GM18499 (cell line): ENCODE measurements around the gene ENTPD7.
"Not testable (repeated sequence)": the region's sequence is repeated elsewhere in the genome, so short reads cannot be mapped to it uniquely, and the experiment has no call there.

Source experiments
- ATAC-seq: cut with Tn5 transposase; IDR thresholded peaks from one replicate; pipeline ENCODE4 v1.9.1; 2021; ENCODE audit warnings: moderate number of reproducible peaks; ENCODE audit not compliant: insufficient read depth, unreplicated experiment

The ENTPD7 gene

GRCh38 chr10:99659031-99659867, at the start of gene ENTPD7:
Gene ENTPD7, plus strand, starts transcription at chr10:99659509. Its CDS starts 448 bp downstream, at chr10:99659957.
- peak; percentile 94 for ATAC-seq

GRCh38 chr10:99610221-99610620, 49.1 kb upstream of the ENTPD7 start:
- no peak for ATAC-seq

GRCh38 chr10:99611326-99611725, 48.0 kb upstream of the ENTPD7 start:
- no peak for ATAC-seq

- ATAC-seq = no peak
Observed at GRCh38 chr10:99612167-99612831, 47.0 kb upstream of the ENTPD7 start.

- no peak for ATAC-seq
Observed at GRCh38 chr10:99615426-99615825, 43.9 kb upstream of the ENTPD7 start.

GRCh38 chr10:99617696-99618095, 41.6 kb upstream of the ENTPD7 start:
- ATAC-seq = no peak

- ATAC-seq = no peak
Observed at GRCh38 chr10:99619090-99619800, 40.1 kb upstream of the ENTPD7 start.

- ATAC-seq = no peak
Observed at GRCh38 chr10:99619851-99620710, 39.2 kb upstream of the ENTPD7 start, which contains the start of gene SLC25A28. Gene SLC25A28, minus strand, starts transcription at chr10:99620439. Its CDS starts 104 bp downstream, at chr10:99620335.

- peak; percentile 84 for ATAC-seq
Observed at GRCh38 chr10:99620711-99621453, 38.4 kb upstream of the ENTPD7 start.

- ATAC-seq = no peak
Observed at GRCh38 chr10:99621454-99622251, 37.7 kb upstream of the ENTPD7 start.

- ATAC-seq = no peak
Observed at GRCh38 chr10:99623919-99624318, 35.4 kb upstream of the ENTPD7 start.

GRCh38 chr10:99625124-99625523, 34.2 kb upstream of the ENTPD7 start:
- not testable (repeated sequence) for ATAC-seq

GRCh38 chr10:99628923-99629624, 30.2 kb upstream of the ENTPD7 start:
- ATAC-seq = no peak

- ATAC-seq = no peak
Observed at GRCh38 chr10:99629625-99629978, 29.7 kb upstream of the ENTPD7 start.

GRCh38 chr10:99630433-99630832, 28.9 kb upstream of the ENTPD7 start:
- no peak for ATAC-seq

GRCh38 chr10:99630991-99631390, 28.3 kb upstream of the ENTPD7 start:
- ATAC-seq = no peak

GRCh38 chr10:99631496-99631895, 27.8 kb upstream of the ENTPD7 start:
- ATAC-seq = no peak

GRCh38 chr10:99633832-99634231, 25.5 kb upstream of the ENTPD7 start:
- no peak for ATAC-seq
